HEK293 (cell line): Measurements from ENCODE around the gene SLC29A1.

ENCODE experiments used
- CTCF ChIA-PET: fragments of 350-600 bp; formaldehyde crosslinking; extraction: SDS; loops from one replicate; lab custom pipeline; 2021; ENCODE audit warnings: antibody characterized with exemption; lab: Yijun Ruan, JAX
- POLR2A ChIA-PET: fragments of 300-600 bp; formaldehyde crosslinking; extraction: SDS; loops from one replicate; lab custom pipeline; 2020; ENCODE audit warnings: antibody characterized with exemption, inconsistent platforms; lab: Yijun Ruan, JAX
- H3K27ac ChIP-seq: fragments of 200-500 bp; sonication (Bioruptor generic); 2 replicates; pipeline ENCODE4 v1.5.1; 2014; ENCODE audit warnings: low read depth, low read length, control low read depth, inconsistent platforms; ENCODE audit errors: extremely low read depth
- H3K36me3 ChIP-seq, 2 experiments: fragments of 200-500 bp in 1 of 2; sonication (Bioruptor generic) in 1 of 2; 1 replicate in 1 of 2; 2 replicates in 1 of 2; pipeline ENCODE4 v1.5.1; 2014 to 2017; ENCODE audit warnings: inconsistent platforms in 2 of 2, low read length in 2 of 2; ENCODE audit not compliant: control insufficient read depth in 2 of 2, insufficient read depth in 1 of 2
- H3K4me1 ChIP-seq: fragments of 200-500 bp; sonication (Bioruptor generic); 2 replicates; pipeline ENCODE4 v1.5.1; 2014; ENCODE audit warnings: mild to moderate bottlenecking, low read length, inconsistent platforms; ENCODE audit not compliant: control insufficient read depth, insufficient read depth
- H3K4me3 ChIP-seq: 2 replicates; pipeline ENCODE4 v1.5.1; 2011; ENCODE audit warnings: low read depth, mild to moderate bottlenecking, control low read depth, low read length, moderate library complexity
- H3K9me3 ChIP-seq: fragments of 200-500 bp; sonication (Bioruptor generic); 2 replicates; pipeline ENCODE4 v1.5.1; 2014; ENCODE audit warnings: low read depth, low read length, inconsistent platforms; ENCODE audit not compliant: control insufficient read depth, insufficient read depth
- MEIS1 ChIP-seq: sonication (generic); formaldehyde crosslinking; IDR thresholded peaks from 2 replicates; pipeline ENCODE4 v1.8.1; 2022; ENCODE audit warnings: missing genetic modification reagents, mild to moderate bottlenecking, borderline replicate concordance
- PRDM1 ChIP-seq: fragments of 450-650 bp; formaldehyde crosslinking; IDR thresholded peaks from 2 replicates; pipeline ENCODE4; 2016; ENCODE audit warnings: missing biosample characterization, missing genetic modification characterization
- REST ChIP-seq: fragments of 450-650 bp; formaldehyde crosslinking; IDR thresholded peaks from 2 replicates; pipeline ENCODE4 v1.5.1; 2016; ENCODE audit warnings: missing biosample characterization, missing genetic modification characterization
- SCRT1 ChIP-seq: fragments of 450-650 bp; formaldehyde crosslinking; IDR thresholded peaks from 2 replicates; pipeline ENCODE4 v1.5.1; 2016; ENCODE audit warnings: missing biosample characterization, missing genetic modification characterization, borderline replicate concordance
- SP7 ChIP-seq: fragments of 450-650 bp; formaldehyde crosslinking; IDR thresholded peaks from 2 replicates; pipeline ENCODE4 v1.5.1; 2016; ENCODE audit warnings: missing biosample characterization, missing genetic modification characterization
- ZBTB26 ChIP-seq: fragments of 450-650 bp; formaldehyde crosslinking; optimal IDR thresholded peaks from 2 replicates; pipeline ENCODE3; 2016; ENCODE audit warnings: missing biosample characterization, mild to moderate bottlenecking, missing genetic modification characterization
- ZNF112 ChIP-seq: fragments of 450-650 bp; formaldehyde crosslinking; IDR thresholded peaks from 2 replicates; pipeline ENCODE4 v1.5.0; 2017; ENCODE audit warnings: missing biosample characterization, missing genetic modification characterization
- ZNF223 ChIP-seq: fragments of 450-650 bp; formaldehyde crosslinking; IDR thresholded peaks from 2 replicates; pipeline ENCODE4 v1.5.1; 2016; ENCODE audit warnings: missing biosample characterization, missing genetic modification characterization
- ZNF239 ChIP-seq: fragments of 450-650 bp; formaldehyde crosslinking; IDR thresholded peaks from 2 replicates; pipeline ENCODE4 v1.5.1; 2016; ENCODE audit warnings: missing biosample characterization, missing genetic modification characterization
- ZNF544 ChIP-seq: fragments of 450-650 bp; formaldehyde crosslinking; IDR thresholded peaks from 2 replicates; pipeline ENCODE4 v1.5.0; 2017; ENCODE audit warnings: missing biosample characterization, missing genetic modification characterization
- ZNF600 ChIP-seq: fragments of 450-650 bp; formaldehyde crosslinking; IDR thresholded peaks from 2 replicates; pipeline ENCODE4 v1.5.1; 2016; ENCODE audit warnings: missing biosample characterization, missing genetic modification characterization
- ZNF610 ChIP-seq: fragments of 450-650 bp; formaldehyde crosslinking; IDR thresholded peaks from 2 replicates; pipeline ENCODE4 v1.5.1; 2016; ENCODE audit warnings: missing biosample characterization, missing genetic modification characterization, borderline replicate concordance
- ZNF623 ChIP-seq: fragments of 450-650 bp; formaldehyde crosslinking; IDR thresholded peaks from 2 replicates; pipeline ENCODE4 v1.5.1; 2016; ENCODE audit warnings: missing biosample characterization, missing genetic modification characterization
- ZNF626 ChIP-seq: fragments of 450-650 bp; sonication (Bioruptor Pico); formaldehyde crosslinking; IDR thresholded peaks from 2 replicates; pipeline ENCODE4 v1.5.1; 2018; ENCODE audit warnings: missing biosample characterization, missing genetic modification characterization, inconsistent platforms
- ZNF629 ChIP-seq: fragments of 450-650 bp; formaldehyde crosslinking; IDR thresholded peaks from 2 replicates; pipeline ENCODE4 v1.5.1; 2017; ENCODE audit warnings: missing biosample characterization, missing genetic modification characterization
- ZNF645 ChIP-seq: fragments of 450-650 bp; formaldehyde crosslinking; IDR thresholded peaks from 2 replicates; pipeline ENCODE4; 2016; ENCODE audit warnings: missing biosample characterization, missing genetic modification characterization
- ZSCAN18 ChIP-seq: fragments of 450-650 bp; formaldehyde crosslinking; IDR thresholded peaks from 2 replicates; pipeline ENCODE4 v1.5.1; 2016; ENCODE audit warnings: missing biosample characterization, missing genetic modification characterization
- ZXDB ChIP-seq: fragments of 450-650 bp; formaldehyde crosslinking; IDR thresholded peaks from 2 replicates; pipeline ENCODE4 v1.5.1; 2016; ENCODE audit warnings: missing biosample characterization, missing genetic modification characterization
- TF ChIP-seq, protein P1 (sequence below): fragments of 450-650 bp; formaldehyde crosslinking; IDR thresholded peaks from 2 replicates; pipeline ENCODE4 v1.5.1; 2017; ENCODE audit warnings: missing biosample characterization, missing genetic modification characterization

Gene SLC29A1

GRCh38 chr6:44228836-44229235, 5.4 kb downstream of the SLC29A1 start:
- H3K4me1 ChIP-seq: peaks cover 13% of the 10 kb centered on the region
- H3K4me3 ChIP-seq: no peak overlapping the region
- POLR2A ChIA-PET: no interaction called here
- H3K27ac ChIP-seq: no peak overlapping the region
- peaks cover 3 to 55% of the 10 kb centered on the region in 2 experiments; a peak in 2 of 3 replicates for H3K36me3 ChIP-seq
- H3K9me3 ChIP-seq: no peaks in the 10 kb centered on the region
- CTCF ChIA-PET: interaction anchor here (2.1 to 11.1 kb wide), 3 partner anchors 8 to 56 kb away, joined by 8 to 148 read pairs (median 15); no protein-coding TSS in a partner anchor
- no peak for TF ChIP-seq ZNF626
- TF ChIP-seq ZNF645 (tag by site-specific recombination): no peak
- no peak for TF ChIP-seq PRDM1
- TF ChIP-seq ZNF610 (tag by site-specific recombination): no peak

GRCh38 chr6:44229376-44230033, 6.1 kb downstream of the SLC29A1 start:
- ChIA-PET CTCF (interaction anchor here (0.8 to 1.5 kb wide), 3 partner anchors 8 to 57 kb away, joined by 3 to 7 read pairs (median 4); no protein-coding TSS in a partner anchor), POLR2A (interaction anchor here (1.4 kb wide), 1 partner anchor 17 kb away, joined by 10 read pairs; the partner anchor contains the start of gene HSP90AB1)
- no peak overlapping the region for H3K27ac ChIP-seq
- peaks cover 13% of the 10 kb centered on the region for H3K4me1 ChIP-seq
- H3K36me3 ChIP-seq: peaks cover 5 to 62% of the 10 kb centered on the region in 2 experiments; a peak in 2 of 3 replicates
- no peak for TF ChIP-seq ZBTB26 (tag by site-specific recombination)
- no peak for TF ChIP-seq ZSCAN18 (tag by site-specific recombination)
- no peak for TF ChIP-seq MEIS1
- TF ChIP-seq SP7 (tag by site-specific recombination): no peak
- no peak for TF ChIP-seq SCRT1 (tag by site-specific recombination)
- TF ChIP-seq ZNF112: no peak
- no peak for TF ChIP-seq ZNF623 (tag by site-specific recombination)
- TF ChIP-seq, protein P1, sequence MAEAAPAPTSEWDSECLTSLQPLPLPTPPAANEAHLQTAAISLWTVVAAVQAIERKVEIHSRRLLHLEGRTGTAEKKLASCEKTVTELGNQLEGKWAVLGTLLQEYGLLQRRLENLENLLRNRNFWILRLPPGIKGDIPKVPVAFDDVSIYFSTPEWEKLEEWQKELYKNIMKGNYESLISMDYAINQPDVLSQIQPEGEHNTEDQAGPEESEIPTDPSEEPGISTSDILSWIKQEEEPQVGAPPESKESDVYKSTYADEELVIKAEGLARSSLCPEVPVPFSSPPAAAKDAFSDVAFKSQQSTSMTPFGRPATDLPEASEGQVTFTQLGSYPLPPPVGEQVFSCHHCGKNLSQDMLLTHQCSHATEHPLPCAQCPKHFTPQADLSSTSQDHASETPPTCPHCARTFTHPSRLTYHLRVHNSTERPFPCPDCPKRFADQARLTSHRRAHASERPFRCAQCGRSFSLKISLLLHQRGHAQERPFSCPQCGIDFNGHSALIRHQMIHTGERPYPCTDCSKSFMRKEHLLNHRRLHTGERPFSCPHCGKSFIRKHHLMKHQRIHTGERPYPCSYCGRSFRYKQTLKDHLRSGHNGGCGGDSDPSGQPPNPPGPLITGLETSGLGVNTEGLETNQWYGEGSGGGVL: no peak
- no peak for TF ChIP-seq ZNF239
- no peak for TF ChIP-seq REST (tag by site-specific recombination)
- TF ChIP-seq PRDM1: no peak
- no peak for TF ChIP-seq ZXDB (tag by site-specific recombination)
- no peak for TF ChIP-seq ZNF223 (tag by site-specific recombination)
- TF ChIP-seq ZNF600: no peak
- TF ChIP-seq ZNF629 (tag by site-specific recombination): no peak
- no peak for TF ChIP-seq ZNF544 (tag by site-specific recombination)
- H3K9me3 ChIP-seq: no peaks in the 10 kb centered on the region
- H3K4me3 ChIP-seq: no peak overlapping the region
